Stimulated activated CD4-positive, alpha-beta T cell treated with anti-CD3 and anti-CD28 coated beads, Interleukin-4, amount 100 ng/mL, for 4 hours (primary cell): ENCODE results near the gene PDXP.
A peak's percentile ranks its signal among the peaks of the same experiment; 100 is the strongest.
"Not testable (repeated sequence)": the region's sequence is repeated elsewhere in the genome, so short reads cannot be mapped to it uniquely, and the experiment has no call there.

ENCODE experiments used
- DNase-seq, 2 experiments: peaks; one replicate each; pipeline ENCODE4 v3.0.0-alpha.2; 2020

The PDXP gene

DNA sequence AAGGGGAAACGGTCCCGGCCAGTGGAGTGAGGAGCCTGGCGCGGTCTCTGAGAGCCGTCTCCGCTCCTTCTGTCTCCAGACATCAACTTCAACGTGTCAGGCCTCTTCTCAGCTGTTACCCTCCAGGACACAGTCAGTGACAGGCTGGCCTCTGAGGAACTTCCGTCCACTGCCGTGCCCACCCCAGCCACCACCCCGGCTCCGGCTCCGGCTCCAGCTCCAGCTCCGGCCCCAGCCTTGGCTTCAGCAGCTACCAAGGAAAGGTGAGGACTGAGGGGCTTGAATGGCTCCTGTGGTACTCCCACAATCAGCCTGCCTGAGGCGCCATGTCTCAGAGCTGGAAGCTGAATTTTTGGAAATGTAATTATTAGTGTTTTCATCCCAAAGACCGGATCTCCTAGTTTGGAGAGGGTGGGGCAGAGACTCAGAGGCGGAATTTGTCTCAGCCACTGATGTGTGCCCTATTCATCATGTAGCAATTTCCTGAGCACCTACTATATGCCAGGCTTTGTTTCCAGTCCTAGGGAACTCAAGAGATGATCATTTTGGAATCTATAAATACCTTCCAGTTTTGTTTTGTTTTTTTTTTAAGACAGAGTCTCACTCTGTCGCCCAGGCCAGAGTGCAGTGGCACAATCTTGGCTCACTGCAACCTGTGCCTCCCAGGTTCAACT is 7.9 kb upstream of the PDXP start:
- no peak for DNase-seq

DNA sequence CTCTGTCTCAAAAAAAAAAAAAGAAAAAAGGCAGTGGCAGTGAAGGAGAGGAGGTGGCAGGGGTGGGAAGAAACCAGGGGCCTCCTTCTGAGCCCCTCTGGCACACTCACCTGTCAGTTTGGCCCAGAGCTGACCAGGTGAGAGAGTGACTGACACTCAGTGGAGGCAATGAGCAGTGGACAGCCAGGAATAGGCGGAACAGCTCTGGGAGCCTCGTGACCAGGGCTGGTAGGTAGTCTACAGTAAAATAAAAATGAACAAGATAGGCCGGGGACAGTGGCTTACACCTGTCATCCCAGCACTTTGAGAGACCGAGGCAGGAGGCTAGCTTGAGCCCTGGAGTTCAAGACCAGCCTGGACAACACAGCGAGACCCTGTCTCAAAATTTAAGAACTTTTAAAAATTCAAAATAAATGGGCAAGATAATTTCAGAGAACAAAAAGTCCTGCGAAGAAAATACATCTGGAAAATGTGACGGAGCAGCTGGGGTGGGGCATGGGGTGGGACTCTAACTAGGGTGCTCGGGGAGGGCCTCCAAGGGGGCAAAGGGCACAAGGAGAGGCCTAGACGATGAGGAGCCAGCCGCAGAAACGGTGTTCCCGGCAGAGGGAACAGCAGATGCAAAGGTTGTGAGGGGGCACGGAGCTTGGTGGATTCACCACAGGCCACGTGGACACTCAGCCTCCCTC is 3.8 kb upstream of the PDXP start:
- DNase-seq: no peak

GRCh38 chr22:37655252-37655563 is 3.3 kb upstream of the PDXP start:
- DNase-seq: no peak

GRCh38 chr22:37656583-37656982 is 1.9 kb upstream of the PDXP start:
- not testable (repeated sequence) for DNase-seq

DNA sequence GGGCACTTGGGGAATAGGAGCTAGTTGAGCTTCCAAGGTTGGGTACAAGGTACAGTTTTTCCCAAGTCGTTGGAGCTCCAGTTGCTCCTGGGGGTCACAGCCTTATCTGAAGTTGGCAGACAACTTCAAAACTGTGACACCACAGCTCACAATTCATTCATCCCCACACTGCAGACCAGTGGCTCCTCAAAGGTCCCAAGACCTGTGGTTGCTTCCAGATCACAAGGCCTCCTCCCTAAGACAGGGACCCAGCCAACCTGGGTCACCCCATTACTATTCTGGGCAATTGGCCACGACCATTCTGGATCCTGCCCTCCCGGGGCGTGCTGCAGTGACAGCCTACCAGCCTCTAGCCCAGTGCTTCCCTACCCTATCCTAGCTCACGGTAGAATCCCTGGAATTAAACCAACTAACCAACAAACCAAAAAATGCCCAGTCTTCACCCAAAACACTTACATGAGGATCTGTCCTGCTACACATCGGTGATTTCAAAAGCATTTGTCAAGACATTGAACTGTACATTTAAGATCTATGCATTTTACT is 862 bp upstream of the PDXP start:
- no peak for DNase-seq

DNA sequence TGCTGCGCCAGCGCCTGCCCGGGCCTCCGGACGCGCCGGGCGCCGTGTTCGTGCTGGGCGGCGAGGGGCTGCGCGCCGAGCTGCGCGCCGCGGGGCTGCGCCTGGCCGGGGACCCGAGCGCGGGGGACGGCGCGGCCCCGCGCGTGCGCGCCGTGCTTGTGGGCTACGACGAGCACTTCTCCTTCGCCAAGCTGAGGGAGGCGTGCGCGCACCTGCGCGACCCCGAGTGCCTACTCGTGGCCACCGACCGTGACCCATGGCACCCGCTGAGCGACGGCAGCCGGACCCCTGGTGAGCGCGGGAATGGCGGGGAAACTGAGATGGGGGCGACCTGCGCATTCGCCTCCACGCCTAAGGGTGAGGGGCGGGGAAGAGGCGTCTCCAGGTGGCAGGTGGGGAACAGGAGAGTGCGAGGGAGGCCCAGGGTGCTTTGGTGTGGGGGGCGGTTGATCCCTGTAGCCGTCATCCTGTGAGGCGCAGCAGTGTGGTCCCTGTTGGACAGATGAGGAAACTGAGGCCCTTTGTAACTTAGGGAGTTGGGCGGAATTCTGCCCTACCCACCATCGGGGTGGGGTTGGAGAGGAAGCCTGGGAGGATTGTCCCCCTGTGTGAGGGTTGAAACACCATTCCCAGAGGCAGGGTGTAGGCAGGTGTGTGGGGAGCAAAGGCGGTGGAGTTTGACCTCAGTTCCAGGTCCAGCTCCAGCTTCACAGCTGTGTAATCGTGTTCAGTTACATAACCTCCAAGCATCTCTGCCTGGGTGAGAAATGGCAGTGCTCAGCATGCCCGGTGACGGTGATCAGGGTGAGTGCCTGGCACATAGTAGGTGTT is 758 bp downstream of the PDXP start:
- DNase-seq: peak in 1 of 2 experiments; percentile 34

DNA sequence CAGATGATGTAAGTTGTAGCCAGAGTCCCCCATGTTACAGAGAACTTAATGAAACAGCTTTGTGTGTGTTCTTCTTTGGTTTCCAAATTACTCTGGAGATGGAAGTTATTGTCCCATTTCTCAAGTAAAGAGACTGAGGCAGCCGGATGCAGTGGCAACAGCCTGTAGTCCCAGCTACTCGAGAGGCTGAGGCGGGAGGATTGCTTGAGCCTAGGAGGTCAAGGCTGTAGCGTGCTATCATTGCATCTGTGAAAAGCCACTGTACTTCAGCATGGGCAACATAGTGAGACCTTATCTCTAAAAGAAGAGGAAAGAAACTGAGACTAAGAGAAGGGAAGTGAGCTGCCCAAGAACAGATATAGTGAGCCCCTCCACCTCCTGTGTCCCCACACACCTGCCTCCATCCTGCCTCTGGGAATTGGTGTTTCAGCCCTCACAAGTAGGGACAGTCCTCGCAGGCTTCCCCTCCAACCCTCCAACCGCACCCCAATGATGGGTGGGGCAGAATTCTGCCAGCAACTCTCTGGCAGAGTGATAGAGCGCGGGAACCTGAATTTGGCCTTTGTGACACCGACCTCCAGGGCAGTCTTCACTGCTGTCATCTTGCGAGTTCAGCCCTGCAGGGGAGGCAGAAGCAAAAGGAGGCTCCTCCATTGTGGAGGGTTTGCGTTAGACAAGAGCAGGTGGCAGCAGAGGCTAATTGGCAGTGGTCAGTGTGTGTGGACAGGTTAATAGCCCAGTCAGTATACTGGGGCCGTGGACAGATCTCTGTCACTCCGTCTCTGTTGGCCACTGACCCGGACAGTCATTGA is 1.6 kb downstream of the PDXP start:
- no peak for DNase-seq

DNA sequence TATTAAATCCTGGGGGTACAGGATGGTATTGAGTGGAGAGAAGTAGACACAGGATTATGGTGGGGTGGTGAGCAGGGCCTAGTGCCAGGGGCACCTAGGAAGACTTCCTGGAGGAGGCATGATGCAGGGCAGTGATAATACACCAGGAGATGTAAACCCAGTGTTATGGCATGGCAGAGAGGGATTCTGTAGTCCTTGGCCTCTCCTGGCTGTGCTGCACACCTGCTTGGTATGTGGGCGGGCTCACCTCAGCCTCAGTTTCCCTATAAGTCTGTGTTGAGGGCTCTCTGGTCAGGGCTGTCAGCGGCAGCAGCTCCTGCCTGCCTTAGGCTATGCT is 2.2 kb downstream of the PDXP start:
- DNase-seq: no peak

DNA sequence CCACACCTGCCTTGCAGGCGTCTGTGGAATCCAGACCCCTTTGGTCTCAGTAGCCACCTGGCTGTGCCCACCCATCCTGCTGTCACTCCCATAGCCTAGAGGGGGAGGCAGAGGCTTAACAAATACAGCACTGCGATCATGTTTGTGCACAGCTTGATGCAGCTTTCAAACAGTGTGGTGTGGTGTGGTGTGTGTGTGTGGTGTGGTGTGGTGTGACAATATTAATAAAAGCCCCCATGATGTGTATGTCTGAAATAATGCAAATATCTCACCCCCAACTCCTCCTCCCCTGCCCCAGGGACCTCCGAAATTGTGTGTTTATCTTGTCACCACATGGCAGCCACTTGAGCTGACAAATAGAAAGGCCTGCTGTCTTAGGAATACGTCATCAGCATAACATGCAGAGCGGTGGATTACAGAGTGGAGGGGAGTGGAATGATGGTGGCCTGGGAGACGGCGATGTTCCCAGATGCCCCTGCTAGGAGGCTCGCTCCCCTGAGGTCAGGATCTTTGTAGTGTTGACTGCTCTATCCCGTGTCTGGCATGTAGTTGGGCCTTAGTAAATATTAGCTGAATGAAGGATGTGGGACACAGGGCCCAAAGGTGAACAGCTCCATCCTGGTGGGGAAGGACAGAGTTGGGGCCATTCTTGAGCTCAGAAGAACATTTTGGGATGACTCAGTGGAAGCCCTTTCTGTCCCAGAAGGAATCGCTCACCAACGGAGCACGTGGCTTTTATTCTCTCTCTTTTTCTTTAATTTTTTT is 2.8 kb downstream of the PDXP start:
- DNase-seq: no peak

- no peak for DNase-seq
Observed at GRCh38 chr22:37662039-37662438, 3.5 kb downstream of the PDXP start.

DNA sequence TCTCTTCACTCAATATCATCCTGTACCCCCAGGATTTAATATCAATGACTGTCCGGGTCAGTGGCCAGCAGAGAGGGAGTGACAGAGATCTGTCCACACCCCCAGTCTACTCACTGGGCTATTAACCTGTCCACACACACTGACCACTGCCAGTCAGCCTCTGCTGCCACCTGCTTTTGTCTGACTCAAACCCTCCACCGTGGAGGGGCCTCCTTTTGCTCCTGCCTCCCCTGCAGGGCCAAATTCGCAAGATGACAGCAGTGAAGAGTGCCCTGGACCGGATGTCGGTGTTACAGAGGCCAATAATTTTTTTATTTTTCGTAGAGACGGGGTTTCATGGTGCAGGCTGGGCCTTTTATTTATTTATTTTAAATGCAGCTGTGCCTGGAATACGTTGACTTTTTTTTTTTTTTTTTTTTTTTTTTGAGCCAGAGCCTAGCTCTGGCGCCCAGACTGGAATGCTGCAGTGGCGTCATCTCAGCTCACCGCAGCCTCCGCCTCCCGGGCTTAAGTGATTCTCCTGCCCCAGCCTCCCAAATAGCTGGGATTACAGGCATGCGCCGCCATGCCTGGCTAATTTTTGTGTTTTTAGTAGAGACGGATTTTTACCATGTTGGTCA is 5.1 kb downstream of the PDXP start:
- no peak for DNase-seq

DNA sequence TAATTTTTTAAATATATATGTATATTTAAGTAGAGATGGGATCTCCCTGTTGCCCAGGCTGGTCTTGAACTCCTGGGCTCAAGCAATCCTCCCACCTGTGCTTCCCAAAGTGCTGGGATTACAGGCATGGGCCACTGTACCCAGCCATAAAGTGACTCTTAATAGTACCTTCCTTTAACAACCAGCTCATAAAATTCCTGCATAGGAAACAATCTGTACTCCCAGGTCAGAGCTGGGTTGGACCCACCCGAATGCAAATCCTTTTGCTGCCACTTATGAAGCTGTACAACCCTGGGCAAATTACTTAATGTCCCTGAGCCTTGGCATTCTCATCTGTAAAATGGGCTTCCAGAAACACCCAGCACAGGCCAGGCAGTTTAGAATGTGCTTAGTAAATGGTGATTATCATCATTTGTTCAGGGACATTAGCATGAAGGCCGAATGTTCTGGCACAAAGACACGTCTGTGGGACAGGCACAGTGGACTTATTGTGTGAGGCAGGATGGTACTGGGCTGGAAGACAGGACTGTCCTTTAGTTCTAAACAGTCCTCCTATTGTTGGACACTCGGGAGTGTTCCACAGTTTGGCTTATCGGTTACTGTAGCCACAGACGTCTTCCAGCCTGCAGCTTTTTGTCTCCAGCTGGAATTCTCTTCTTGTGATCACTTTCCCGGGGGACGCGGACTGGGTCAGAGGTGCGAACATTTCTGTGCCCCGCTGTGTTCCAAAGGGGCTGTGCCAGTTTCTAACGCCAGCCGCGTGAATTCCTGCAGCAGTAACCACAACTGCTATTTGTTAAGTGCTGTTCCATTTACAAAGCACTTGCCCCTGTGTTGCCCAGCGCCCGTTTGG is 6.0 kb downstream of the PDXP start:
- no peak for DNase-seq

DNA sequence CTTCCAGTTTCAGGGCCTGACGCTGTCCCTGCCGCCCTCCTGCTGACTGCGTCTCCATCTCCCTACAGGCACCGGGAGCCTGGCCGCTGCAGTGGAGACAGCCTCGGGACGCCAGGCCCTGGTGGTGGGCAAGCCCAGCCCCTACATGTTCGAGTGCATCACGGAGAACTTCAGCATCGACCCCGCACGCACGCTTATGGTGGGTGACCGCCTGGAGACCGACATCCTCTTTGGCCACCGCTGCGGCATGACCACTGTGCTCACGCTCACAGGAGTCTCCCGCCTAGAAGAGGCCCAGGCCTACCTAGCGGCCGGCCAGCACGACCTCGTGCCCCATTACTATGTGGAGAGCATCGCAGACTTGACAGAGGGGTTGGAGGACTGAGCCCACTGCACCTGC is 7.0 kb downstream of the PDXP start:
- no peak for DNase-seq

- DNase-seq: no peak
Observed at GRCh38 chr22:37669586-37669985, 11.1 kb downstream of the PDXP start.

DNA sequence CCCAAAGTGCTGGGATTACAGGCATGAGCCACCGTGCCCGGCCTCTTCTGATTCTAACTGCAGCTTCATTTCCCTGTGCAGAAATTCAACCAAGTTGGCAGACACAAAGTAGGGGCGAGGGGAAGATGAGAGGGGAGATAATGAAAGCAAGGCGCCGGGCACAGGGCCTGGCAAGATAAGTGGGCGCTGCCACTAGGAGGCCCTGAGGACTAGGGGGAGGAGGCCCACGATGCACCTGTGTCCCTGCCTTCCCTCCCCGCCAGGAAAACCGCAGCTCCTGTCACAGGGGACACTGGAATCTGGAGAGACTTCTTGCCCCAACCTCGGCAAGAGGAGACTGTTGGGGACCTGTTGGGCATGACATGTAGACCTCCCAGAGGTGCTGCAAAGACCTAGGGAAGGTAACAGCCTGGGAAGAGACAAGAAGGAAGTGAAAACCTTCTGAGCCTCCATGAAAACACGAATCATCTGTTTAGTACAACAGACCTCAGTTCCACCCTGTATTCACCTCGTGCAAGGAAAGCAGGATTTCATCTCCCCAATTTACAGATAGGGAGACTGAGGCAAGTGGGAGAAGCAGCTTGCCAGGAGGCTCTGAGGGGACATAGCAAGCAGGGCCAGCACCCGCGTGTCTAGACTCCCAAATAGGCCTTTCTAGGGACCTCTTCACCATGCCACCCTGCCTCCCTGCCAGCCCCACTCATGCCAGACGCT is 13.8 kb downstream of the PDXP start:
- DNase-seq: no peak

GRCh38 chr22:37672920-37673455 is 14.5 kb downstream of the PDXP start:
- DNase-seq: no peak

DNA sequence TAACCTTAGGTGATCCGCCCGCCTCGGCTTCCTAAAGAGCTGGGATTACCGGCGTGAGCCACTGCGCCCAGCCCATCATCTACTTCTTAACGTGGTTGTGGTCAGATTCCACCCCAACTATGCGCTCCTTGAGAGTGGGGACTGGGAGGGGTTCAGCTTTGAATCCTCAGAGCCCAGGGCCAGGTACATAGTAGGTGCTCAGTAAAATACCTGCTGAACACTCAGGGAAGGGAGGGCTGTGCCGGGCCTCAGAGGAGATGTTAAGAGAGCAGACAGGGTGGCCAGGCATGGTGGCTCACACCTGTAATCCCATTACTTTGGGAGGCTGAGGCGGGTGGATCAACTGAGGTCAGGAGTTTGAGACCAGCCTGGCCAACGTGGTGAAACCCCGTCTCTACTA is 15.7 kb downstream of the PDXP start:
- no peak for DNase-seq

DNA sequence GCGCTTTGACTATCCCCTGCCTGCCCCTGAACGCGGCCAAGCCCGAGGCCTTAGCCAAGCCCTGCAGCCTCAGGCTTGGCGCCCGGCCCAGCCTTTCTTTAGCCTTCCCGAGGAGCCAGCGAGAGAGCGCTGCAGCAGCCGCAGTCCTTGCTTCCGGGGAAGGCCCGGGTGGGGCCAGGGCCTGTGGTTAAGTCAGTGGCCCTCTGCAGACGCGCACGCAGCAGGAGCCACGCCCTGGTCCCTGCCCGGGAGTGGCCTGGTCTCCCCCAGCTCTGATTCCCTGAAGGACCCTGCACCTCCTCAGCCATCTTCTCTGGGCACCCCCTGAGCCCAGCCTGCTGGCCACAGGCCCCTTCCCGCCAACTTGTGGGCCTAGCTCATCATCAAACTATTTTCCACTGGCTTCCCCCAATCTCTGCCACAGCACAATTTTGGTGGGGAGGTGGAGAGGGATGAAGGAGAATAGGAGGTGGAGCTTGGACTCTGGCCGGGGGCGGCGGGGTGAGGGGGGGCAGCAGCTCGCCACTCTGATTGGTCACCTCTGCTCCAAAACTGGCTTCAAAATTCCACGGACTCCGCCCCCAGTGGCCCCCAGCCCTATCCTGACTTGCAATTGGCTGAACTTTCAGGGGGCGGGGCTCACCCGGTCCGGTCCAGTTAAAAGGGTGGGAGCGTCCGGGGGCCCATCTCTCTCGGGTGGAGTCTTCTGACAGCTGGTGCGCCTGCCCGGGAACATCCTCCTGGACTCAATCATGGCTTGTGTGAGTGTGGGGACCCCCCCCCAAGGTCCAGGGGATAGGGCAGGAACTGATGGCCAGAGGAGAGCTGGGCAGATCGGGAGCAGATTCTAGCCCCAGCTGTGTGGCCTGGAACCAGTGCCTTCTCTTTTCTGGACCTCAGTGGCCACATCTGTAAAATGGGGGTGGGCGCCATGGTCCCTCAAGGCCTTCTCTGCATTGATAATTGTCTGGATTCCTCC is 16.7 kb downstream of the PDXP start, which contains the start of gene LGALS1:
LGALS1 (plus strand) TSS at position 686 of the 979 bp plus-strand sequence; CDS start at position 753, 67 bp downstream.
- peak; percentile 45 to 49 for DNase-seq
